HCT116 (cell line): ENCODE data around the gene ZP3.
"Not testable (repeated sequence)": the region's sequence is repeated elsewhere in the genome, so short reads cannot be mapped to it uniquely, and the experiment has no call there.

Experiments
- CBX3 ChIP-seq: IDR thresholded peaks from 2 replicates; pipeline ENCODE4 v1.6.1; 2012; ENCODE audit warnings: low read depth
- CEBPB ChIP-seq: IDR thresholded peaks from 2 replicates; pipeline ENCODE4 v1.6.1; 2012; ENCODE audit warnings: low read depth
- CTCF ChIP-seq, 3 experiments: fragments of 200-600 bp in 1 of 3; sonication (generic) in 1 of 3; IDR thresholded peaks in 2 of 3; conservative IDR thresholded peaks in 1 of 3; 2 replicates each; pipeline ENCODE4 v1.5.1; 2012 to 2017; ENCODE audit warnings: low read depth in 2 of 3, low read length in 2 of 3, antibody characterized with exemption in 1 of 3, borderline replicate concordance in 1 of 3, control low read depth in 1 of 3, mild to moderate bottlenecking in 1 of 3, mixed read lengths in 1 of 3, mixed run types in 1 of 3, moderate library complexity in 1 of 3; ENCODE audit not compliant: insufficient read depth in 1 of 3
- EZH2 ChIP-seq: fragments of 200-600 bp; sonication (generic); IDR thresholded peaks from 2 replicates; pipeline ENCODE4 v1.6.1; 2017; ENCODE audit warnings: antibody characterized with exemption, mixed run types
- JUND ChIP-seq: IDR thresholded peaks from 2 replicates; pipeline ENCODE4 v1.6.1; 2012
- POLR2A ChIP-seq: IDR thresholded peaks from 2 replicates; pipeline ENCODE4 v1.7.0; 2011; ENCODE audit warnings: borderline replicate concordance; ENCODE audit not compliant: insufficient read depth, insufficient read length; ENCODE audit errors: extremely low read depth
- POLR2AphosphoS5 ChIP-seq: IDR thresholded peaks from 2 replicates; pipeline ENCODE4 v1.6.1; 2011; ENCODE audit warnings: mild to moderate bottlenecking, low read depth, low read length, moderate library complexity
- REST ChIP-seq: IDR thresholded peaks from 2 replicates; pipeline ENCODE4 v1.6.1; 2012; ENCODE audit warnings: low read depth
- TCF7L2 ChIP-seq: IDR thresholded peaks from 2 replicates; pipeline ENCODE4 v1.7.0; 2011; ENCODE audit warnings: borderline replicate concordance, inconsistent platforms; ENCODE audit not compliant: insufficient read depth, insufficient read length; ENCODE audit errors: extremely low read depth
- YY1 ChIP-seq: IDR thresholded peaks from 2 replicates; pipeline ENCODE4 v1.6.1; 2011; ENCODE audit warnings: low read length, low read depth, moderate library complexity, mild to moderate bottlenecking; ENCODE audit not compliant: insufficient replicate concordance; ENCODE audit errors: extremely low read depth
- ZBTB33 ChIP-seq: IDR thresholded peaks from 2 replicates; pipeline ENCODE4 v1.6.1; 2011; ENCODE audit warnings: mild to moderate bottlenecking, low read length, moderate library complexity; ENCODE audit not compliant: insufficient replicate concordance; ENCODE audit errors: extremely low read depth

- not testable (repeated sequence) for TF ChIP-seq CEBPB; YY1; CTCF (IDR thresholded peaks at IDR 0.05 in 2 of 3, conservative IDR thresholded peaks at IDR 0.05 in 1 of 3; ENCODE audit: borderline replicate concordance in 1 of 3, insufficient read depth in 1 of 3, low read depth in 2 of 3, low read length in 2 of 3); ZBTB33; CBX3; POLR2AphosphoS5; TCF7L2; REST; EZH2; POLR2A; JUND
Observed at GRCh38 chr7:76482660-76483059, 57.9 kb downstream of the ZP3 start.
